ENCODE results near the gene KIF21B. TPM values are rescaled to one million over a fixed set of nuclear protein-coding genes. Genes with fewer than 3 reads are reported as not detected.

Gene KIF21B, protein sequence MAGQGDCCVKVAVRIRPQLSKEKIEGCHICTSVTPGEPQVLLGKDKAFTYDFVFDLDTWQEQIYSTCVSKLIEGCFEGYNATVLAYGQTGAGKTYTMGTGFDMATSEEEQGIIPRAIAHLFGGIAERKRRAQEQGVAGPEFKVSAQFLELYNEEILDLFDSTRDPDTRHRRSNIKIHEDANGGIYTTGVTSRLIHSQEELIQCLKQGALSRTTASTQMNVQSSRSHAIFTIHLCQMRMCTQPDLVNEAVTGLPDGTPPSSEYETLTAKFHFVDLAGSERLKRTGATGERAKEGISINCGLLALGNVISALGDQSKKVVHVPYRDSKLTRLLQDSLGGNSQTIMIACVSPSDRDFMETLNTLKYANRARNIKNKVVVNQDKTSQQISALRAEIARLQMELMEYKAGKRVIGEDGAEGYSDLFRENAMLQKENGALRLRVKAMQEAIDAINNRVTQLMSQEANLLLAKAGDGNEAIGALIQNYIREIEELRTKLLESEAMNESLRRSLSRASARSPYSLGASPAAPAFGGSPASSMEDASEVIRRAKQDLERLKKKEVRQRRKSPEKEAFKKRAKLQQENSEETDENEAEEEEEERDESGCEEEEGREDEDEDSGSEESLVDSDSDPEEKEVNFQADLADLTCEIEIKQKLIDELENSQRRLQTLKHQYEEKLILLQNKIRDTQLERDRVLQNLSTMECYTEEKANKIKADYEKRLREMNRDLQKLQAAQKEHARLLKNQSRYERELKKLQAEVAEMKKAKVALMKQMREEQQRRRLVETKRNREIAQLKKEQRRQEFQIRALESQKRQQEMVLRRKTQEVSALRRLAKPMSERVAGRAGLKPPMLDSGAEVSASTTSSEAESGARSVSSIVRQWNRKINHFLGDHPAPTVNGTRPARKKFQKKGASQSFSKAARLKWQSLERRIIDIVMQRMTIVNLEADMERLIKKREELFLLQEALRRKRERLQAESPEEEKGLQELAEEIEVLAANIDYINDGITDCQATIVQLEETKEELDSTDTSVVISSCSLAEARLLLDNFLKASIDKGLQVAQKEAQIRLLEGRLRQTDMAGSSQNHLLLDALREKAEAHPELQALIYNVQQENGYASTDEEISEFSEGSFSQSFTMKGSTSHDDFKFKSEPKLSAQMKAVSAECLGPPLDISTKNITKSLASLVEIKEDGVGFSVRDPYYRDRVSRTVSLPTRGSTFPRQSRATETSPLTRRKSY (N-terminal part only)
- polyA plus RNA-seq (2013, experiment 1 of 2): 1.1 TPM
- polyA plus RNA-seq (2013, experiment 2 of 2): 1.1 TPM

DNA sequence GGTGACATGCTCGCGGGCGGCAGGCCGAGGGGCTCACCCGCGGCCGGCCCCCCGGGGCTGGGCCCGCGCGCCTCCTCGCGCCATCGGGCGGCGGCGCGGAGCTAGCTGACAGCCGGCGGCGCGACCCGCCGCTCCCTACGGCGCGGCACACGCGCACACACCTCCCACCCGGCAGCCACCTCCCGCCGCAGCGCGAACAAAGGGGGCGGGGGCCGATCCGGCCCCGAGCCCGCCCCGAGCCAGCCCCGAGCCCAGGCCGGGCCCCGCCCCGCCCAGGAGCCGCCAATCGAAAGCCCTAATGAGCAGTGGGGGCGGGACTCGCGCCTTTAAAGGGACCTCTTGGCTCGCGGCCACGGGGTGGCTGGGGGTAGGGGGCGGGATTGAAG, at the start of gene KIF21B:
Gene KIF21B, minus strand, starts transcription at position 198 of the 386 bp plus-strand sequence. CDS start 331 bp downstream, outside the sequence.
- Histone ChIP-seq H3K23ac (ENCODE audit: low read length in 2 of 2) (peak within 1 kb of the TSS in 1 of 2 experiments; percentile 86), H3K4me1 (ENCODE audit: control insufficient read depth, insufficient read depth, low read depth, low read length) (peaks cover 39% of the 10 kb centered on the region), H2AK5ac (ENCODE audit: low read length, severe bottlenecking) (peak within 1 kb of the TSS; percentile 3), H4K8ac (ENCODE audit: low read length) (peak within 1 kb of the TSS; percentile 56), H3K9ac (ENCODE audit: low read length) (peak within 1 kb of the TSS; percentile 22), H3K36me3 (ENCODE audit: control insufficient read depth in 1 of 2, insufficient read depth in 2 of 2, low read depth in 1 of 2, low read length in 2 of 2) (no peaks in the 10 kb centered on the region), H2BK5ac (ENCODE audit: low read depth, low read length, poor library complexity, severe bottlenecking) (no peak within 1 kb of the TSS), H3K79me1 (replicated peaks; ENCODE audit: low read length, poor library complexity, severe bottlenecking) (peaks cover 10% of the 10 kb centered on the region), H3K4me2 (ENCODE audit: low read length, poor library complexity, severe bottlenecking) (peak within 1 kb of the TSS; percentile 99), H3K27me3 (ENCODE audit: control insufficient read depth in 1 of 2, insufficient read depth in 1 of 2, low read length in 2 of 2) (peaks cover 0 to 13% of the 10 kb centered on the region in 2 experiments), H2BK12ac (ENCODE audit: low read length in 2 of 2) (peak within 1 kb of the TSS; percentile 53 to 61), H3K9me3 (ENCODE audit: control insufficient read depth, low read length) (no peaks in the 10 kb centered on the region), H3K4me3 (ENCODE audit: insufficient read depth in 1 of 2, low read depth in 1 of 2, low read length in 2 of 2) (peak within 1 kb of the TSS; percentile 67 to 79), H2BK15ac (ENCODE audit: low read depth, poor library complexity, severe bottlenecking) (peak within 1 kb of the TSS; percentile 67), H3K14ac (ENCODE audit: low read length in 2 of 2) (peak within 1 kb of the TSS in 1 of 2 experiments; percentile 80), H2BK120ac (ENCODE audit: low read depth, low read length) (no peak within 1 kb of the TSS), H3K27ac (ENCODE audit: low read length, poor library complexity, severe bottlenecking) (no peak within 1 kb of the TSS), H2AFZ (ENCODE audit: low read depth, low read length) (peak within 1 kb of the TSS; percentile 63), H4K91ac (ENCODE audit: low read length) (peak within 1 kb of the TSS; percentile 62), H3K4ac (ENCODE audit: low read depth in 1 of 2, low read length in 2 of 2) (peak within 1 kb of the TSS in 1 of 2 experiments; percentile 37), H3K18ac (ENCODE audit: low read depth in 1 of 2, low read length in 2 of 2) (peak within 1 kb of the TSS; percentile 79 to 80)
- peak; percentile 71 for DNase-seq
- 2% methylated on average over 38 of the region's 53 CpGs for WGBS

DNA sequence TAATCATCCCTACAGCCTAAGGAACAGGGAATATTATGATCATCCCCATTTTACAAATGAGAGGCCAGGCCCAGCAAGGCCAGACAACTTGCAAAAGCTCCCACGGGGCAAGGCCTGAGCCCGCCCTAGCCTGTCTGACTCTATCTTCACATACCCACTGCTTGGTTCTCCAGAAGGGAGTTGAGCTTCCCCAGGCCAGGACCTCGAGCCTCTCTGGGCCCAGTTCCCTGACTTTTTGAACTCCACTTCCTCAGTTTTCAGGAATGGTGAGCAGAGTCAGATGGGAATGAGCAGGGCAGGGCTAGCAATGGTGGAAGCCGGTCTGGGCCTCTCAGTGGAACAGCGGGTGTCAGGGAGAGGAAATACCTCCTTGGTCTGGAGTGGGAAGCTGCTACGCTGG, 49.4 kb upstream of the KIF21B start:
- Histone ChIP-seq H3K27me3 (ENCODE audit: control insufficient read depth in 1 of 2, insufficient read depth in 1 of 2, low read length in 2 of 2) (peaks cover 60 to 74% of the 10 kb centered on the region in 2 experiments), H3K4me1 (ENCODE audit: control insufficient read depth, insufficient read depth, low read depth, low read length) (peaks cover 5% of the 10 kb centered on the region), H2BK12ac (ENCODE audit: low read length in 2 of 2) (no peak overlapping the region), H2AFZ (ENCODE audit: low read depth, low read length) (no peak overlapping the region), H2BK5ac (ENCODE audit: low read depth, low read length, poor library complexity, severe bottlenecking) (no peak overlapping the region), H3K18ac (ENCODE audit: low read depth in 1 of 2, low read length in 2 of 2) (no peak overlapping the region), H2BK15ac (ENCODE audit: low read depth, poor library complexity, severe bottlenecking) (no peak overlapping the region), H3K23ac (ENCODE audit: low read length in 2 of 2) (no peak overlapping the region), H3K4ac (ENCODE audit: low read depth in 1 of 2, low read length in 2 of 2) (no peak overlapping the region), H3K36me3 (ENCODE audit: control insufficient read depth in 1 of 2, insufficient read depth in 2 of 2, low read depth in 1 of 2, low read length in 2 of 2) (no peaks in the 10 kb centered on the region), H4K8ac (ENCODE audit: low read length) (no peak overlapping the region), H3K4me3 (ENCODE audit: insufficient read depth in 1 of 2, low read depth in 1 of 2, low read length in 2 of 2) (no peak overlapping the region), H3K4me2 (ENCODE audit: low read length, poor library complexity, severe bottlenecking) (no peak overlapping the region), H3K79me1 (replicated peaks; ENCODE audit: low read length, poor library complexity, severe bottlenecking) (no peaks in the 10 kb centered on the region), H3K27ac (ENCODE audit: low read length, poor library complexity, severe bottlenecking) (no peak overlapping the region), H2AK5ac (ENCODE audit: low read length, severe bottlenecking) (no peak overlapping the region), H3K9ac (ENCODE audit: low read length) (no peak overlapping the region), H2BK120ac (ENCODE audit: low read depth, low read length) (no peak overlapping the region), H3K14ac (ENCODE audit: low read length in 2 of 2) (no peak overlapping the region), H3K9me3 (ENCODE audit: control insufficient read depth, low read length) (no peaks in the 10 kb centered on the region), H4K91ac (ENCODE audit: low read length) (no peak overlapping the region)
- no peak for DNase-seq
- WGBS: 62% methylated on average over 6 of the region's 6 CpGs

DNA sequence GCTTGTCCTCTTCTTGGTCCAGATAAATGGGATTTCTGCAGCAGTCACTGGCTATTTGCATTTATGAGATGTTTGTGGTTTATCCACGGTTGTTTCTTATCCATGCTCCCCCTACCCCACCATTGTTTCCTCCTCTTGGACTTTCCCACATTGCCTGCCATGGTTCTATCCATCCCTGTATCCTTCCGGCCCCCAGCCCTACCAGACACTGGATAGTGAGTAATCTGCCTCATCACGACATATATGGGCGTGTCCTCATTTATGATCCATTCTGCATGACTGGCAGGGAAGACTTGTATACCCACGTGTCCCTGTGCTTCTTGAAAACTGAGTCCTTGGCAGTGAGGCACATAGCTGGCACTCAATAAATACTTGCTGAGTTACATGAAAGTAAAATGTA, 48.6 kb upstream of the KIF21B start:
- Histone ChIP-seq H4K8ac (ENCODE audit: low read length) (no peak overlapping the region), H3K9ac (ENCODE audit: low read length) (no peak overlapping the region), H2BK5ac (ENCODE audit: low read depth, low read length, poor library complexity, severe bottlenecking) (no peak overlapping the region), H2AK5ac (ENCODE audit: low read length, severe bottlenecking) (no peak overlapping the region), H3K4ac (ENCODE audit: low read depth in 1 of 2, low read length in 2 of 2) (no peak overlapping the region), H3K36me3 (ENCODE audit: control insufficient read depth in 1 of 2, insufficient read depth in 2 of 2, low read depth in 1 of 2, low read length in 2 of 2) (no peaks in the 10 kb centered on the region), H3K27me3 (ENCODE audit: control insufficient read depth in 1 of 2, insufficient read depth in 1 of 2, low read length in 2 of 2) (peaks cover 67 to 74% of the 10 kb centered on the region in 2 experiments), H3K79me1 (replicated peaks; ENCODE audit: low read length, poor library complexity, severe bottlenecking) (no peaks in the 10 kb centered on the region), H3K4me1 (ENCODE audit: control insufficient read depth, insufficient read depth, low read depth, low read length) (peaks cover 5% of the 10 kb centered on the region), H2BK12ac (ENCODE audit: low read length in 2 of 2) (no peak overlapping the region), H3K4me2 (ENCODE audit: low read length, poor library complexity, severe bottlenecking) (no peak overlapping the region), H2AFZ (ENCODE audit: low read depth, low read length) (no peak overlapping the region), H3K14ac (ENCODE audit: low read length in 2 of 2) (no peak overlapping the region), H2BK15ac (ENCODE audit: low read depth, poor library complexity, severe bottlenecking) (no peak overlapping the region), H4K91ac (ENCODE audit: low read length) (no peak overlapping the region), H3K18ac (ENCODE audit: low read depth in 1 of 2, low read length in 2 of 2) (no peak overlapping the region), H3K23ac (ENCODE audit: low read length in 2 of 2) (no peak overlapping the region), H3K9me3 (ENCODE audit: control insufficient read depth, low read length) (no peaks in the 10 kb centered on the region), H3K27ac (ENCODE audit: low read length, poor library complexity, severe bottlenecking) (no peak overlapping the region), H2BK120ac (ENCODE audit: low read depth, low read length) (no peak overlapping the region), H3K4me3 (ENCODE audit: insufficient read depth in 1 of 2, low read depth in 1 of 2, low read length in 2 of 2) (no peak overlapping the region)
- WGBS: 66% methylated on average over 5 of the region's 5 CpGs
- no peak for DNase-seq
